Measurements from ENCODE around the gene TTC14.

TTC14 gene

GRCh38 chr3:180657094-180657493, 55.1 kb downstream of the TTC14 start:
- Histone ChIP-seq H3K4me3 (ENCODE audit: low read depth, low read length) (no peak overlapping the region), H3K36me3 (ENCODE audit: control insufficient read depth in 2 of 2, insufficient read depth in 1 of 2, low read length in 2 of 2) (no peaks in the 10 kb centered on the region), H3K9me3 (ENCODE audit: control insufficient read depth, insufficient read depth, low read depth, low read length) (no peaks in the 10 kb centered on the region), H3K27ac (ENCODE audit: extremely low read depth, low read depth, low read length) (no peak overlapping the region), H3K4me1 (ENCODE audit: control insufficient read depth, insufficient read depth, low read length) (no peaks in the 10 kb centered on the region)
- TF ChIP-seq ZNF558 (tag by site-specific recombination; IDR thresholded peaks at IDR 0.05): no peak
- no peak for TF ChIP-seq ZNF155 (tag by site-specific recombination; IDR thresholded peaks at IDR 0.05)
- TF ChIP-seq ZNF629 (tag by site-specific recombination; IDR thresholded peaks at IDR 0.05): no peak
- no peak for TF ChIP-seq ZNF513 (tag by site-specific recombination; IDR thresholded peaks at IDR 0.05)
- TF ChIP-seq ZNF398 (tag by site-specific recombination; IDR thresholded peaks at IDR 0.05): no peak
- no peak for TF ChIP-seq ZNF76 (tag by site-specific recombination; IDR thresholded peaks at IDR 0.05; ENCODE audit: borderline replicate concordance, low read depth)
- no peak for TF ChIP-seq ZNF23 (tag by site-specific recombination; IDR thresholded peaks at IDR 0.05; ENCODE audit: borderline replicate concordance)
- no peak for TF ChIP-seq ZNF433 (tag by site-specific recombination; IDR thresholded peaks at IDR 0.05; ENCODE audit: low read depth)
- no peak for TF ChIP-seq ZNF544 (tag by site-specific recombination; IDR thresholded peaks at IDR 0.05)
- no peak for TF ChIP-seq SCRT1 (tag by site-specific recombination; IDR thresholded peaks at IDR 0.05; ENCODE audit: borderline replicate concordance)
- TF ChIP-seq ZNF48 (tag by site-specific recombination; IDR thresholded peaks at IDR 0.05): no peak
- ChIA-PET CTCF (interaction anchor here (0.7 kb wide), 1 partner anchor 688 kb away, joined by 3 read pairs; no protein-coding TSS in a partner anchor), POLR2A (no interaction called here)
